8988T (cell line): ENCODE data around the gene FIGN.

Experiments
- DNase-seq: peaks from one replicate; pipeline ENCODE4 v3.0.0; 2011

FIGN gene

DNA sequence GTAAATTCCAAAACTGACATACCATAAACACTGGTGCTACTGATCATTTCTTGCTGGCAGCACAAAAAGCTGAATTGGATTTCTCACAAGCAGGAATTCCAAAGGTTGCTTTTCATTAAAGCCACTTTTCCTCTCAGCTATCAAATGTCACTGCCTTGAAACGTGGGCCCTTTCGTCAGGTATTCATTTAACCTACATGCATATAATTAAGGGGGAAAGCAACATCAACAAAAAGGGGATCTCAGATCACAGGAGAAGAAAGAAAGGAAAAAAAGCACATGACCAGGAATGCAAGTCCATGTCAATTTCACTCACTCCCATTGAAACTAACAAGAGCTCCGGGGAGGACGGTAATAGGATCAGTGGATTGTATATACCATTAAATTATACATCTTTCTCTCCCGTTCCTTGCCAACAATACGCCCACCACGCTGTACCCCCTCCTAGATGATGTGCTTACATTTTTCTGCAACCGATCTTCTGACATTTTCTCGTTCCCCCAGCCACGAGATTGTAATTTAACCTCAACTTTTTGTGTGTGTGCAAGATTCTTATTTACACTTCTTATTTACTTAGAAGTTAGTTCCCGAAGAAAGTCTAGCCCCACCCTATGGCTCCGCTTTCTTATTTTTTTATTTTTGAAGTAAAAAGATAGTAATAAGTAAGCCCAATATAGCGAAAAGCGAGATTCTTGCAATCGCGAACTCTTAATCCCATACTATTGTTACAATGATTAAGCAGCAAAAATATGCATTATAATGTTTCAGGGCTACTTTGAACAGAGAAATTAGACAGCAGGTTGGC lies 725 bp downstream of the FIGN start:
- peak; percentile 28 for DNase-seq

DNA sequence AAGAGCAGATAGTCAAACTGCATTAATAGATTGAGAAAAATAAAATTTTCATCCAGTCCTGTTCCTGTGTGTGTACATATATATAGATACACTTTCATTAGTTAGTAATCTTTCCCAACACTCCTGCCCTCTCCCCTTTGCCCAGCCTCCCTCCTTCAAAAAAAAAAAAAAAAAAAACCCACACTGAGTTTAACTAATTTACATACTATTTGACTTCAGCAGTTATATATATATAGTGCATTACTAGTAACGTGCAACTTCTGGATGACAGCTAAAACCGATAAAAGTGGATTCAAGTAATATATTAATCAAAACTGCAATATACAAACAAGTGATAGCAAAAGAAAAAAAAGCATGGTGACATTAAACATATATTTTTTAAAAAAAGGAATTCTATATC lies 1.4 kb downstream of the FIGN start:
- no peak for DNase-seq

DNA sequence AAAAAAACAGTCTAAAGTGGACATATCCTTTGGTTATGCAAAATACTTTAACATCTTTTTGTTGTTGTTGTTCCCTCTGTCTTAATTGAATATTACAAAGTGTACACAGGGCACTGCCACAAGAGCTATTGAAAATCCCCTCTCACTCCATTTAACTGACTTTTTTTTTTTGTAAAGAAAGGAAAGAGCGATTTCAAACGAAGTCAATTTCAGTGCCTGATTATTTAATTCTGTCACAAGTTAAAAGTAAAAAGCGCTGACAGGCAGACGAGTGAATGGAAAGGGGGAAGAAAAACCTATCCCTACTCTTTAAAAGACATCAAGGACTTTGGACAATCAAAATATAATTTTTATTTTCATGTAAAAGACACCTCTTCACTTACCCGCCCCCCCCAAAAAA lies 1.9 kb downstream of the FIGN start:
- no peak for DNase-seq

DNA sequence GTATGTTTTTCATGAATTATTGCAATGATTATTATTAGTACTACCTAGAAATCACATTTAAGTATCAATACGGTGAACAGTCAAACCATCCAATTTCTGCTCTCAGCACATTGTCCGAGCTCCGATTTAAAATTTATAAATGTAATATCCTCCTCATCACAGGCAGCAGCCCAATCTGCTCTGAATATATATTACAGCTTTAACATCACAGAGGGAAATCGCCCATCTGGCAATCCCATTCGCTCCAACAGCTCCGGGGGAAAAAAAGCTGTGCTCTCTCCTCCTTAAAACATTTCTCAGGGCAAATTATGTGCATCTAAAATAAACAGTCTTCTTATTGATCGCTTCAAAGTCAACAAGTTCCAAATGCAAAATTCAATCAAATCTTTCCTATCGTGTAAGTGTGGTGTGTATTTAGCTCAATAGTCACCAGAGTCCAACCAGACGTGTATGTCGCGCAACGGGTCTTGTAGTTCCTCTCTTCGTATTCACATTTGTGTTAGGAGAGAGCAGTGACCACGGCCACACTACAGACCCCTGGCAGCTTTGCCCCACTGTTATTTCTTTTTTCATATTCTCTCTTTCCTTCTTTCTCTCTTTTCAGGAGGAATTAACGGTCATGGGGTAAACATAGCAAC lies 2.4 kb downstream of the FIGN start:
- no peak for DNase-seq

DNA sequence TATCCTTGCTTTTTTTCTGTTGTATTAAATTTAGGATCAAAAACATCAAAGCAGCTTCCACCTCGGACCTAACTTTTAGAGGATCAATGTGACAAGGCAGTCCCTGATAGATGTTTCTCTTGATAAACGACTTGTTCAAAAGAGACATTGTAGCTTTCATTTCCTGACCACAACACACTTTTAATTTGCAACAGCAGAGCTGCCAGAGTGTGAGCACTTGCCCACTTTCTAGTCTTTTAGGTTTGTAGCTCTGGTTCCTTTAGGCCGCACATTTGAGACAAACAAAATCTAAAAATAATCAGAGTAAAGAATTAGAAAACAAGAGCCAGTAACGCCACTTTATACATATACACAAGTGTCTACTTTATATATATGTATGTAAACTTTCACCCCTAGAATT lies 3.1 kb downstream of the FIGN start:
- DNase-seq: no peak

DNA sequence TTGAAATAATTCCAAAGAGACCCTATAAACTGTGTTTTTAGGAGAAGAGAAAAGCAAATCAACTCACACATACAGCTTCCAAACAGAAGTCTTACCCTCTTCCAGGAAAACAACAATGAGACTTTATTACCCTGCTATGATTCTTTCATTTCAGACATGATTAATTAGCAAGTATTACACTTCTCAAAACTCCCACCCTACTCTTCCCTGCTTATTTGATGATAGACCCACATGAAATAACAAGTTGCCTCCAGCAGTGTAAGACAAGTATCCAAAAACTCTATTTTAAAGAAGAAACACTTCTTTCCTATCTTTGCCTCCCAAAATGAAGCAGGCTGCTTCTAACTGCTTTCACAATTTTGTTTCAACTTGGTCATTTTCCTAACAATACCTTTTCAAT lies 4.1 kb downstream of the FIGN start:
- DNase-seq: no peak

DNA sequence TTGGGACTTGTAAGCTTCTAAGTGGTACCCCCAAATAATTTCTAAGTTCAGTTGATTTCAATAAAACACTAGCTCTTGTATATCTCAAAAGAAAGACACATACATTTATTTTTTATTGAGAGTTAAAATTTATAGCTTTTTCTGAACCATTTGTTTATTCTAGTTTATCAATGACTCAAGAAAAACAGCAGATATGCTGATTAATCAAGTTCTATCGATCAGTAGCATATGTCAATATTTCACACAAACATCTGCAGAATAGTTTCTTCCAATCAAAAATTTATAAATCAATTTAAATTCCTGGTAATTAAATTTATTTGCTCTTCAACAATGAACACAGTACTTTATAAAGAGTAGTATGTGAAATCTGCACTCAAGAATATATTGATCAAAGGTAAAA lies 5.3 kb downstream of the FIGN start:
- DNase-seq: no peak

DNA sequence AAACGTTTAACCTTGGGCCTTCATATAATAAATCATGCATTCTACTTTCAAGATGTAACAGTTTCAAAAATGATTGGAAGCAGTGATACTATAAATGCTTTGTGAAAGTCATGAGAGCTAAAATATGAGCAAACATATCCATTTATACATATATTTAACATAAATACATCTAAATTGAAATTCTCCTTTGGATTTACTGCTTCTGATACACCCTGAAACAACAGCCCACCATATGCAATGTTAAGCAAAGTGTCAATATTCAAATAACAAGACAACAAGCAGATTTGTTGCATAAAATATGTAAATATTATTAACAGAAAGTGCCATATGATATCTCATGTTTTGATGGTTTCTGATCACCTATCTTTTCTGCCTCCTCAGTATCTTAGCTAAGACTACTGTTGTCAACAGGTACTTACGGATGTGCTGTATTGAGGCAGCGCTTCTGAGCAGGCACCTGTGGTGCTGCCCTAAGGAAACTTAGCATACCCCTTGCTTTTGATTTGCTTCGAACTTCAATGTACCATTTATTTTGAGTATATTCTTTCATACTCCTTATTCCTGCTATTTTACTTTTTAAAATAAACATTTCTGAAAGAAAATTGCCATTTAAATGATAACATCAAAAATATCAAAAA lies 6.1 kb downstream of the FIGN start:
- no peak for DNase-seq

DNA sequence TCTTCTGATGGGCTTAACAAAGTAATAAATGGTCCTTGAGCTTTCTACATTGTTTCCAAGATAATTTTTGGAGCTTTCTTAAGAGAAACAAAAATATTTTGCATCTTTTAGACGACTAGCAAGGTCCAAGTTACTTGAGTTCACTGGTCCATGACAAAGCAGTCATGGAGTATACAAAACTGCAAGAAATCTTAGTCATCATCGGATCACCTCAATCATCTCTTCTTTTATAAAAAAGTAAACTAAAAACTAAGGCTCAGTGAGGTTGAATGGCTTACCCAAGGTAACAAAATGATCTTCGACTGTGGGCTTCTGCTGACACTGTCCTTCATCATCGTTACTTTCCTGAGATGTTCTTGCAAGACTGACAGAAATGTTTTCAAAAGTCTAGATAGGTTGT lies 11.9 kb downstream of the FIGN start:
- DNase-seq: no peak

DNA sequence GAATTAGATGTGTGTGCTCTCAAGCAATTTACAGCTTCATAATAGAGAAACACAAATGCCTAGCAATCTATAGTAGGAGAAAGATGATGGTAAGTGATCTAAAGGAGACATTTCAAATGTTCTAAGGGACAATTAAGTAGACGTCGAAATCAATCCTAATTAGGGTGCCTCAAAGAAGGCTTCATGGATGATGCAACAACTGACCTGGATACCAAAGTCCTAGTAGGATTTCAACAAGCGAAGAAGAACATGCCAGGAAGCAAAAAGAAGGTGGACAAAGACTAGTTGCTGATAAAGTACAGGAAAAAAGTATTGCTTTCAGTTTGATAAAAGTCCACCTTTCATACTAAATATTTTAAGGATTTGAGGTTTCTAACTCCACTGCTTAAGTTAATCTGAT lies 12.5 kb downstream of the FIGN start:
- no peak for DNase-seq

DNA sequence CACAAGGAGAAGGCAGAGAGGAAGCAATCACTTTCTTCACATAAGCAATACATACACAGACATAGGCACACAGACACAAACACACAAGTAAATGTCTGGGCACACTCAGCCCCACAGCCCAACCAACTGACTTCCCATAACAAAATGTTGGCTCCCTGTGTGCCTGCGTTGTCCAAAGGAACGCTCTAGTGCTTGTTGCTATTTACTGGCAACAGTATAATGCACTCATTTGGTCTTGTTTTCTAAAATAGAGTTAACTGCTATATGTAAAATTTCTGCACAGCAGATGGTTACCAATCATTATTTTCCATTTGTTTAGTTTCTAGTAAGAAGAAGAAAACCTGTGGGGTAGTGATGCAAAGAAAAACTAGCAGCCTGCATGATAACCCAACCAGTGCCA lies 16.5 kb downstream of the FIGN start:
- DNase-seq: no peak

DNA sequence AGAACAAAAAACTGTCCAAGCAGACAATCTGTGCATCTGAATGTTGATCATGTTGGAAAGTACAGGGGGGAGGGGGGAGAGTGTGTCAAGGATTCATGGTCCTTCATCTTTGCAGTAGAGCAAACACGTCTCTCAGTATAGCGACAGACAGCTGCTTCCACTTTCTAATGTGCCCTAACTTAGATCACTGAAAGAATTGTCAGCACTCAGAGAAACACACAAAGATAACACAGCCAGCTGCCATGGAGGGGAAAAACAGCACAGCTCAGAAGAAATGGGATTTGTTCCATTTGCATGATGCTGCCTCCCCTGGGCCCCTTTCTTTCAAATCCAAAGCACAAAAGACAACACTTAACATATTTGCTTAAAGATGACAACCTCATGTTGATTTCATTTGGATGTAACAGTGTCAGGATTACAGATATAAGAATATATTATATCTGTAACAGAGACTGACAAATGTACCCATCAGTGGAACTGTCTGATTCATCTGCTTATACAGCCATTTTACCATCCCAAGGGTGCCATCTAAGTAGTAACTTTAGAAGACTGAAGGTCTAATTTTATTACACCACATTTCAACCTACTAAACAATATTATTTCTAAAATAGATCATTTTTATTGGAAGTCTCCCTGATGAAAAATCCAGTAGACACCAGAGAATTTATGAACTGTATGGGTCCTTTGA lies 17.7 kb downstream of the FIGN start:
- no peak for DNase-seq

DNA sequence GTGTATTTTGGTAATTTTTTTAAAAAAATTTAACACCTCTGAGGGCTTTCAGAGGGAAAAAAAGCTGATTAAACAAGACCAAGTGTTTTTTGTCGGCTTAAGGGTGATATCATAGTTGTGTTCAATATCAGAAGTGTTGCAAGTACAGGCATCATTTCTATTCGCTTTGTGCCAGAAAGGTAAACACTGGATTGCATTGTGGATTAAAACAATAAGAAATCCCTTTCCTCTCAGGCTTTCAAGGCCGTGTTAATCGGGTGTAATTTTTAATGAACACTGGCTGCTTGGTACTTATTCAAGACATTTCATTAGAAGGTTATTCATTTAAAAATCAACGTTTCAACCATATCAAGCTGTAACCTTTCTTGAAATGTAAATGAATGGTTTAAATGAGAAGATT lies 18.3 kb downstream of the FIGN start:
- DNase-seq: no peak

DNA sequence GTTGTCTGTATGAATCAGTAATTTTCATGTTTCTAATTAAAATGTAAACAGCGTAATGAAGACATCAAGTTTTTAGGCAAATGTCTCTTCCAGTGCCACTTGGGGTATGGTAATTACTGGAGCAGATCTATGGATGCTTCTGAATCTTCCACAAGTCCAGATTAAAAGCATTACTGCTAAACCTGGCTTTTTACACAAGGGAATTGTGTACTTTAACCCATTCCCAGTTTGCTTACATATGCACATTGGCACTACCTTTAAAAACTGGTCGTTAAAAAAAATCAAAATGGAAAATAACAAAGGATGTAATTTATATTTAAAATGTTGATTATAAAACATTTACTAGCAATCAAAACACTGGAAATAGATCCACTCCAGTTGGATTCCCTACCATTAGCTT lies 19.7 kb downstream of the FIGN start:
- DNase-seq: no peak

DNA sequence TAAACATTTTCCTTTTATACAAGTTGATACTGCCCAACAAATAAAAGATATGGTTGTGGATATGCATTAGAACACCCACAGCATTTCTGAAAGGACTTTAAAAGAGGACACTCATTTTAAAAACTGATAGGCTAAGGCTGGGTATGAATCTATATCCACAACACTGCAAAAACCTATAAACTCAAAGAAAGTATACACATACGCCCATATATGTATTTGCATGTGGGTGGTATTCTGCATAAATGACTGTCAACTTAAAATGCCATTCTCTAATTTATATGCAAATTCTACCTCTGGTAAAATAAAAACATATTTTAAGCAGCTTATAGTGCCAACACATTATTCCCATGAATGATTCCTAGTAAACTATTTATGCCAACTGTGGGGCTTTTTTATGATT lies 20.1 kb downstream of the FIGN start:
- no peak for DNase-seq

DNA sequence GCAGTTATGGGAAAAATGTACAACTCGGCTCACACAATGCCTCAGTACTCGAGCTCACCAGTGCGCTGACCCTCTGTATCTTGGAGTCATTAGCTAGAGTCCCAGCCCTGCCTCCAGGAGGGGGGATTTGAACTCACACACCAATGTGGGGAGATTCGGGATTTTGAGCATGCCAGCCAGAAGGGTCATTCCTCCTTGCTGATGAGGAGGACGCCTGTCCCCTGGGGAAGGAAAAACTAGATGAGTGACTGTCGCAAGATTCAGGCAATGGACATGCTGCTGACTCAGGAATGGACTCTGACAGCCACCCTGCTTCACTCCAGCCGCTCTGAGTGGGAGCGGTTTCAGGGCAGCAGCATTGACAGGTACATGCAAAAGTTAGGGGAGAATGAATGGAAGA lies 20.6 kb downstream of the FIGN start:
- DNase-seq: no peak

DNA sequence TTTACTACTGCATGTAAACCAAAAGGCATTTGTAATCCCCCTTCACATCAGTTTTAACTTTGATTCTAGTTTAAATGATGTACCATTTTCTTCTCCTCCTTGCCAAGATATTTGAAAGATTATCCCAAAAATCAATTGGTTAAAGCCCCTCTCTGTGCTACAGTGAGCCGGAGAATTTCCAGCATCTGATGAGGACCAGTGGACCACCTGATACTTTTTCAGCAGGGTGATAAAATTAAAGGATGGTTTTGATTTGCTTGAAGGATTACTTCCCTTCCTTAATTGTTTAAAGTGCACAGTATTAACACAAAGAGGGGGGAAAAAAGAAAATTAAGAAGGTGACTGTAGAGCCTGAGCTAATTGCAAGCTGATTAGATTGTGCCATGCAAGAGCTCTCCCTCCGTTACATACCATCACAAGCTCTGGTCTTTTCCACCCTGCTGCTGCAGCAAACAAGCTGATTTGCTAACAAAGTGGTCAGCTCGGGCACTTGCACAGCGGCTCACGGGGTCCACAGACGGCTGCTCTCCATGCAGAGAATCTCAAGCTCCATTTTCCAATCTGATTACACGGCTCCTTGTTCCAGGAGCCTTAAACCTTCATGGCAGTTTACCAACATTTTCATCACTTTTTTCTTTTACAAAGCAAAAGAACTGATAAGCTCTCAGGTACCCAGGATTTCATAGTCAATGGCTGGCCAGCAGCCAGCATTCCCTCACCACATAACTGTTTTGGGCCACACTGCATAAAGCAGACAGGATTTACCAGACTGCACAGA lies 22.1 kb downstream of the FIGN start:
- DNase-seq: no peak

DNA sequence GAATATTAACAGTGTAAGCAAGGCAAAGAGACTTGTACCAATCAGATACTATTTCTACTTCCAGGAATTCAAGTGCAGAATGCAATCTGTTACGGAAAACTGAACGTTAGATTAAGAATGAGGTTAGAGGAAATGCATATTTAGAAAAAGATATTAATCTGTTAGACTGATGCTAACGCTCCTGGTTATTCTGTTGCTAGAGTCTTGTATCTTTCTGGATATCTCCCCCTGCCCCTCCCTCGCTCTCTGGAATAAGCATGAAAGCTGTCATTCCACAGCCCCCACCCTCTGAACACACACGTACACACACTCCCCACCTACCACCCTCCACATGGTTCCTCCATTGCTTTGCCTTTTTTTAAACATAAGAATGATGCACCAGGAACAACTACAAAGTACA lies 24.1 kb downstream of the FIGN start:
- no peak for DNase-seq

DNA sequence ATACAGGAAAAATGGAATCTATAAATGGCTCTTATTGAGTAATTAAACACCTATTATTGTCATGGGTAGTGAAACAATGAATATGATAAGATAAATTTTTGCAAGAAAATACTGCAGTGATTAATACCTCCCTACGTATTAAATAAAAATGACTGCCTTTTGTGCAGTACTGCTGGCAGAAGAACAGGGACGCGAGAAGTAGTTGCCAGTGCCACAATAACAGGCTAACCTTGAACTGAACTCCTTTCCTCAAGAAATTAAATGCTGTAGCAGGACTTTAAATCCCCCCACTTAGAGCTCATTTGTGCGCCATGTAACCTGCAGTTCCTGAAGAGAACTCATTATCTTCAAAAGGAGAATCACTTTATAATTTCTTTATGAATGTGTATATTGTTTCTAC lies 24.6 kb downstream of the FIGN start:
- no peak for DNase-seq

DNA sequence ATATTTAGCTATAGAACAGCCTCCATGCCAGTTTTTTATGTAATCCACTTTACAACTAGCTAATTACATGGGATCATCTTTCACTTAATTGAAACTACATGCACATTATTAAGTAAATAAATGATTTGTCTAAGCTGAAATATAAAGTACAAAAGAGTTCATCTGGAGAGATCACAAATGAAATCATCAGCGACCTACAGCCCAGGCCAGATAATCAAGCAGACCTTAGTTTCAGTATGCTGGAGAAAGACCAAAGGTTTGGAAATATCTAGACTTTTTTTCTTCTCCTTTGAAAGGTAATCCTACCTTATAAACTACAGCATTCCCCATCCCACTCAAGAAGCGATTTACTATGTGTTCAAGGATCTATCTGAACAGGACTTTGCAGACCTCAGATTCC lies 26.5 kb downstream of the FIGN start:
- DNase-seq: no peak

DNA sequence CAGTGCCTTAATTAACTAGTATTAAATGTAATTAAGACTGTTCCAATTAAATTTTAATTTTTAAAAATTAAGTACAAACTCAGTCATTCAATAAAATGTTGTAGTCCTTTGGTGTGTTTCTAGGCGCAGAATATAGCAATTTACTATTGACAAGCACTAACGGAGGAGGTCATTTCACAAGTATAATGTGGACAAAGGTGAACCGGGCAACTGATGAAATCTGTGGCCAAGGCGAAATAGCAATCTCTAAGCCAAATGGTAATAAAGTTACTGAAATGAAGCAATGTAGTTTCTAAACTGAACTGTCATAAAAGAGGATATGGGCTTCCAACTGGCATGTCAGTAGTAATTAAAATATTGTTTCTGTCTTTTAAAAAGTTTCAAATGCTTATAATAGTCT lies 27.5 kb downstream of the FIGN start:
- no peak for DNase-seq

DNA sequence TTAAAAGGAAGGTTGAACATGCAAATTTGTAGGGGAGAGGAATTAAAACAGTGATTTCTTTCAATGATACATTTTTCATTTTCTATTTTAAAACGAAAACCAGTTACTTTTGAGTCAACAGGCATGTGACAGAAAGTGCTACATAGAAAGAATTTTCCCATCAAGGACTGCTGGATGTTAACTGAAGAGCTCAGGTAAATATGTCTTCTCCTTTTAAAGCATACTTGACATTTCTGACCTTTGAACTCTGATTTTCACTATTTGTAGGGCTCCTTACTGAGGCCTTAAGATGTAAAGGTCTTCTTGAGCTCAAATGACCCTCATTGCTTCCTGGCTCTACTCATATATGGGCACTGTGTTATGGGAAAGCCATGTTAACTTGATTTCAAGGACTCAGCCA lies 32.4 kb downstream of the FIGN start:
- DNase-seq: no peak
